Right forelimb (tissue), 1 donor: Measurements from ENCODE around the gene GDF7.

ENCODE experiments used
- DNase-seq: peaks from one replicate; pipeline ENCODE4 v3.0.0-alpha.2; 2018

GDF7 gene

DNA sequence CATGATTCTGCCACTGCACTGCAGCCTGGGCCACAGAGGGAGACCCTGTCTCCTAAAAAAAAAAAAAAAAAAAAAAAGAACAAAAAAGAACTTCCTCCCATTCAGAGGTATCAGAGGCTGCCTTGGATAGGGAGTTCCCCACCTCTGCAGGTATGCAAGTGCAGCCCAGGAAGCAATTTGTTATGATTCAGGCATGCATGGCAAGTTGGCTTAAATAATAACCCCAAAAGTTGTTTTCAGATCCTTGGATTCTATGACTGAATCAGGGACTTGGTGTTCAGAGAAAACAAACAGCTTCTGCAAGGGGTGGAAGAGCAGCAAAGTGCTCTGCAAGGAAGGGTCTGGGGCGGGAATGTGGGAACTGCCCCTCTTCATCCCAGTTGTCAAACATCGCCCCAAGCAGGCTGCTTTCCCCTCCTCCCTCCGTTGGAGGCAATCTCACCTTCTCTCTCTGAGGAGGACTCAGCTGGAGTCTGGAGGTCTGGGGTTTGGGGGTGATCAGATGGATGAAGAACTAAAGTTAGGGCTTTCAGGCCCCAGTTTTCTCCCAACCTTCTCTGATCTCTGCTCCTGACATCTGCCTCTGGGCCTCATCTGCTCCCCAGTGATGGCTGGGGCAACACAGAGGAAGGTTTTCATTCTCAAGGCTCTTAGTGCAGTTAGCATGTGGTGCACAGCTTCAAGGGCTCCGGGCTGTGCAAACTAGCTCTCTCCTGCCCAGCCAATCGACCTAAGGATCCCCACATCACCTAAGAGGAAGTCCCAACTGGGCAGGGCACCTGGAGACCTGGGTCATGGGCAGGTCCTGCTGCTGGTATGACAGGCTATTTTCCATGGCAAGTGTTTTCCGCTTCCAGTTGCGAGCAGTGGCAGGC is 3.5 kb upstream of the GDF7 start:
- no peak for DNase-seq

DNA sequence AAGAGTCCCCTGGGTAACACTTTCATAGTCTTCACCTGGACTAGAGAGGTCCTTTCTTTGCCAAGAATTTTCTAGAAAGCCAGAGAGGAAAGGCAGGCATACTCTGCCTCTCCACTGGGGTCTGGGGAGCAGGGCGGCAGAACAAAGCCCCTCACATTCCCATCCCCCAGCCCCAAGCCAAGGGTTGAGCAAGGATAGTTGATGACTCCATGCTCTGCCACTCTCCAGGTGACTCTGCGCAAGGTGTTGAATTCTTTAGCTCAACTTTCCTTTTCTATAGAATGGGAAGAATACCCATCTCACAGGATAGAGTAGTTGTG is 2.9 kb upstream of the GDF7 start:
- no peak for DNase-seq

DNA sequence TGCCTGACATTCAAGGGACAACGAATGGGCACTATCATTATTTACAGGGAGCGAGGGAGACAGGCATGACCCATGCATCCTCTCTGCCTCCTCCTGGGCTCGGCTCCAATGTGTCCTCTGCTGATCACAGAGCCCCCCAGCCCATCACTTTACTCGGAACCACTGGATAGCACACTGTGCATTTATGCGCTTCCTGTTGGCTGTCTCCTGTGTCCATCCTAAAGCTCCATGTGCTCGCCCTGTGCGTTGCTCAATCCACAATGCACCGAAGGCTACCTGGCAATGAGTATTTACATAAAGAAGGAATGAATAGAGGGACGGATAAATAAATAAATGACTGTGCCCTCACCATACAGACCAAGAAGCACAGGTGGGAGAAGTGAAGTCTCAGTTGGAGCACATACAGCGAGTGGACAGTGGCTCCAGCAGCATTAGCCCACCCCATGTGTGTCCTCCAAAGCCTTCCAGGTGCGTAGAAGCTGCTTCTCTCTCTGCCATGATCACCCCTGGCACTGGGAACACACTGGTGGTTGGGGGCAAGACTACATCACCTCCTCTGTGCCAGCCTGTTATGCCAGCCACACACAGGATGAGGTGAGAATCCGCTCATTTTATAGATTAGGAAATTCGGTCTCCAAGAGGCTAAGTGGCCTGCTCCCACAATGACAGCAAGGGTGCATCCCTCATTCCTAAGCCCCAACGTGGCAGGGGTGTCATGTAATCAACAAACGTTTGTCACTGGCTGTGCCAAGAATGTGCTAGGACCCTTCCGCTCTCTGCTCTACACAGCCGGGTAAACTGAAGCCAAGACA is 2.3 kb upstream of the GDF7 start:
- no peak for DNase-seq

DNA sequence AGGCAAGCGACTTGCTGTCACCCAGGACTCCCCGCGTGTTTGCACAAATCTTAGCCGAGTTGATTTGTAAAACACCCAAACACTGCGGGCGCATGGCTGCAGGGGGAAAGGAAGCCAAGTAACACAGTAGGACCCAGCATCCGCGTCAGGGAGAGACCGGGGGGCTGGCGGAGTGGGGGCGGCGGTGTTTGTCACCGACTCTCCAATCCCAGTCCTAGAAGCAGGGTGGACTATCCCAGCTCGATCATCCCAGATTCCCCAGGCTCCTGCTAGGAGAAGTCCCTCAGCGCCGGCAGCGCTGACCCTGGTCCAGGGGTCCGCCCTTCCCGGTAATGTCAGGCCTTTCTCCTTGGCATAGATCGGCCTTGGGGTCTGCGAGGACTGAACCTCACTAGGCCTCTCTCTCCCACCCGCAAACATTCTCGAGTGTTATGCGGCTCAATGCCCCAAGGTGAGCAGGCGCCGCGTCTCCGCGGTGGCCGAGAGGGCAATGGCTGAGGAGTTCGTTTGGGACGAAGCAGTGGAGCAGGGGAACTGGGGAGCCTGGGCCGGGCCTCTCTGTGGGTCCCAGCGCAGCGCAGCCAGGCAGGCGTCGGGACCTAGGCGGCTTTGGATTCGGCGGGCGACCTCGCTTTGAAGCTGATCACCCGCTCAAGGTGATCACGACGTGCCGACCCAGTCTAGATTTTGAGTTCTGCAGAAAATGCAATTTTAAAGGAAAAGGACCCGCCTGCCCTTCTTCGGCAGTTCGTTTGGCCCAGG is 1.5 kb upstream of the GDF7 start:
- no peak for DNase-seq

DNA sequence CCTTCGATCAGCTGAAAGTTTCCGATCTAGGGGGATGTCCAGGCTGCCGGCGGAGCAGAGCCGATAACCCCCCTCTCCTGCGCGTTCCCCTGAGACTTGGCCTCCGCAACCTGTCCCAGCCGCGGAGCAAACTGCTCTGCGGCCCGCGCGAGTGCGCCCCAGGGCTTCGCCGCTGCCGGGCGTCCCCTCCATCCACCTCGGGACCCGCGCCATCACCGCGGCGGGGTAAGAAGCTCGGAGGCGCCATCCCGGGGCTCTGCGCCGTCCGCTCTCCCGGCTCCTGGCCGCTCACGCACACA is 990 bp upstream of the GDF7 start:
- no peak for DNase-seq

DNA sequence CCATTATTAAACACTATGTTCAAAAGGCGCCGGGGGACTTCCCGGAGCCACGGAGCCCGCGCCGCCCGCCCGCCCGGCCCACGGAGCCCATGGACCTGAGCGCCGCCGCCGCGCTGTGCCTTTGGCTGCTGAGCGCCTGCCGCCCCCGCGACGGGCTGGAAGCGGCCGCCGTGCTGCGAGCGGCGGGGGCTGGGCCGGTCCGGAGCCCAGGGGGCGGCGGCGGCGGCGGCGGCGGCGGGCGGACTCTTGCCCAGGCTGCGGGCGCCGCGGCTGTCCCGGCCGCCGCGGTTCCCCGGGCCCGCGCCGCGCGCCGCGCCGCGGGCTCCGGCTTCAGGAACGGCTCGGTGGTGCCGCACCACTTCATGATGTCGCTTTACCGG is 197 bp downstream of the GDF7 start:
- DNase-seq = no peak

DNA sequence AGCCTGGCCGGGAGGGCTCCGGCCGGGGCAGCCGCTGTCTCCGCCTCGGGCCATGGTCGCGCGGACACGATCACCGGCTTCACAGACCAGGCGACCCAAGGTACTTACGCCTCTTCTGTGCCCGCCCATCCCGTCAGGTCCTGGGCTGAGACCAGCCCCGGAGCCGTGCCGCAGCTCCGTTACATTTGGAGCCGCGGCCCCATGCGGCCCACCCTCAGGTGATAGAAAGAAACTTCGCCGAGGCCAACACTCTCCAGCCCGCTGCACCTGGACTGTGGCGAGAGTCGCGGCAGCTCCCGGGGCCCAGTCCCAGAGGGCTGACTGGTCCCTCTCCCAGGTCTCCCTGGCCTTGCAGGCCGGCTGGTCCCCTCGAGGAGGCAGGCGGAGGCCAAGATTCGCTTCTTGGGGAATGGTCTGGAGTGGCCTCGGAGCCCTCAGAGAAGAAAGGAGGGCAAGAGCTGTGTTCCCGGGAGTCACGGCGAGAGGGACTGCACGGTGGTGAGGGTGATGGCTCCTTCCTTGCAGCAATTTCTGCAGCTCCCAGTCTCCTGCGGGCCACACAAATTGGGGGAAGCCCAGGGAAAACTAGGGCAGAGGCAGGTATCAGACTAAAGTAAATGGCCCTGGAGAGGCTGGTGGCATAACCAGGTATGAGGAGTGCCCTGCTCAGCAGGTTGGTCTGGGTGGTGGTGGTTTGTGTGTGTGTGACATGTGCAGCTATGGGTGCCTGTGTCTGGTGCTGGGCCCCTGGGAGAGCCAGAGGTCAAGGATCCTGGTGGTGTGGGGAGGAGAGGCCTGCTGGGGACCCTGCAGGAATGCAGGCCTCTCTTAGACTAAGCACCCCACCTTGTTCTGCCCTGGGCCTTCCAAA is 822 bp downstream of the GDF7 start:
- no peak for DNase-seq

DNA sequence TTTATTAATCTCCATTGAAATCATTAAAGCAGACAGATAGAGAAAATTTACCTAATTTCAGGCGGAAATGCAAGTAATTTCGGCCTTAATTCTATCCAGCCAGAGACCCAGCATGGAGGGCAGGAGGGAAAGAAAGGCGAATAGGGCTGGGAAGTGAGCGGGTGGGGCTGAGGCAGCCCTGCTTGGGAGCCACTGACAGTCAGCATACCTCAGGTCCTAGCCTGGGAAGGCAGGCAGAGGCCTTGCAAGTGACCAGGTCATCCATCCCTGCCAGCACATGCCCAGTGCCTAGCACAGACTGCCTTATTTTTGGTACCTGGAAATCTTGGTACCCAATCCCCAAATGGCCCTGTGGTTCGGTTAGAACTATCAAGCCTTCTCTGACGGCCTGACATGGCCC is 1.5 kb downstream of the GDF7 start:
- DNase-seq = no peak

DNA sequence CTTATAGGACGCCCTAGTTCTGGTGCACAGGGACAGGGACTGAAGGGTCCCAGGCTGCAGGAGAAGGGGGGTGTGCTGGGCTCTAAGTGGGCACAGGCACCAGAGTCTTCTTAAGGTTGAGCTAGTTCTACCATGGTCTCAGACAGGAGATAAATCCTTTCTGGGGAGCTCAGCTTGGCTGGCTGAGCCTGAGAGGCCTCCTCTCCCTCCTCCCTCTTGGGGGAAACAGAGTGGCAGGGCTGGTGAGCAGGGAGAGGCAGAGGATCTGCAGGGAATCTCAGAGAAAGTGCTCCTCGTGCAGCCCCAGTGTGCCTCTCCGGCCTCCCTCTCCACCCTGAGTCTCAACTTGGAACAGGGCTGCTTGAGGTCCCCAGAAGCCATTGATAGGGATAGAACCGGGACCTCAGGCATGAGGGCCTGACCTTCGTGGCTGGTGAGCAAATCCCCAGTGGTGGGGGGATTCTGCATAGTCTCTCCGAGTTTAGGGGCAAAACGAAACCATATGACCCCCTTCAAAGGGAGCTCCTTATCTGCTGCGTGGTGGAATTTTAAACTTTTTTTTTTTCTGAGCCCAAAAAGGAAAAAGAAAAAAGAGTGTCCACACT is 2.0 kb downstream of the GDF7 start:
- DNase-seq = no peak

DNA sequence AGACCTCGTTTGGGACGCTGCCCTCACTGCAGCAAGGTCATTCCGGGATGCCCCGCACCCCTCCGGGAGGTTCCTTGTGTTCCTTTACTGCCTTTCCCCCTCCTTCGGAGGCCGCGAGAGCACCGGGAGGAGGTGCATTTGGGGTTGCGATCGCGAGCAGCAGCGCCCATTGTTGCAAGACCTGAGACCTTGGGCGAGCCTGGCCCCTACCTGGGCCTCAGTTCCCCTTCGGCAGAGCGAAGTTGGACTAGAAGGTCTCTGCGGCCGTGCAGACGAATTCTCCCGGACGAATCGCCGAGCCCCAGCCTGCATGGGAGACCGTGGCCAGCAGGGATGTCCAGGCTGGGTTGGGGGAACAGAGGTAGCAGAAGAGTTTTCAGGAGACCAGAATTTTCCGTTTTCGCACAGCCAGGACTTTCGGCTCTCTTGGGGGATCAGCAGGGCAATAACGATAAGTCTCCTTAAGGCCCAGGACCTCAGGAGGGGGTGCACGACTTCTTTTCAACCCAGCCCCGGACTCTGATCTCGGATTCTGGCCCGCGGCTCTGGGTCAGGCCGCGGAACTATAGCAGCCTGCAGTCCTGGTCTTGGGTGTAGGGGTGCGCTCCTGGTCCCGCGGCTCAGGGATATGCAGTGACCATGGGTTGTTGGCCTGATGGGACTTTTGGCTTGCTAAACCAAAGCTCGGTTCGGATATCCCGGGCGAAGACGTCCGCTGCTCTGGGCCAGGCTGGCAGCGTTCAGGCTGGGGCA is 2.8 kb downstream of the GDF7 start:
- DNase-seq = no peak

DNA sequence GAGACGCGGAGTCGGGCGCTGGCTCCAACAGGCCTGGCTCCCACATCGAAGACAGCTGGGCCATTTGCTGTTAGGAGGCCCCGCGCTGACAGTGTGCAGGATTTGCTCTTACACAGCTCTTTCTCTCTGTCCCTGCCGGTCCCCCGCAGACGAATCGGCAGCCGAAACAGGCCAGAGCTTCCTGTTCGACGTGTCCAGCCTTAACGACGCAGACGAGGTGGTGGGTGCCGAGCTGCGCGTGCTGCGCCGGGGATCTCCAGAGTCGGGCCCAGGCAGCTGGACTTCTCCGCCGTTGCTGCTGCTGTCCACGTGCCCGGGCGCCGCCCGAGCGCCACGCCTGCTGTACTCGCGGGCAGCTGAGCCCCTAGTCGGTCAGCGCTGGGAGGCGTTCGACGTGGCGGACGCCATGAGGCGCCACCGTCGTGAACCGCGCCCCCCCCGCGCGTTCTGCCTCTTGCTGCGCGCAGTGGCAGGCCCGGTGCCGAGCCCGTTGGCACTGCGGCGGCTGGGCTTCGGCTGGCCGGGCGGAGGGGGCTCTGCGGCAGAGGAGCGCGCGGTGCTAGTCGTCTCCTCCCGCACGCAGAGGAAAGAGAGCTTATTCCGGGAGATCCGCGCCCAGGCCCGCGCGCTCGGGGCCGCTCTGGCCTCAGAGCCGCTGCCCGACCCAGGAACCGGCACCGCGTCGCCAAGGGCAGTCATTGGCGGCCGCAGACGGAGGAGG is 3.5 kb downstream of the GDF7 start:
- no peak for DNase-seq

DNA sequence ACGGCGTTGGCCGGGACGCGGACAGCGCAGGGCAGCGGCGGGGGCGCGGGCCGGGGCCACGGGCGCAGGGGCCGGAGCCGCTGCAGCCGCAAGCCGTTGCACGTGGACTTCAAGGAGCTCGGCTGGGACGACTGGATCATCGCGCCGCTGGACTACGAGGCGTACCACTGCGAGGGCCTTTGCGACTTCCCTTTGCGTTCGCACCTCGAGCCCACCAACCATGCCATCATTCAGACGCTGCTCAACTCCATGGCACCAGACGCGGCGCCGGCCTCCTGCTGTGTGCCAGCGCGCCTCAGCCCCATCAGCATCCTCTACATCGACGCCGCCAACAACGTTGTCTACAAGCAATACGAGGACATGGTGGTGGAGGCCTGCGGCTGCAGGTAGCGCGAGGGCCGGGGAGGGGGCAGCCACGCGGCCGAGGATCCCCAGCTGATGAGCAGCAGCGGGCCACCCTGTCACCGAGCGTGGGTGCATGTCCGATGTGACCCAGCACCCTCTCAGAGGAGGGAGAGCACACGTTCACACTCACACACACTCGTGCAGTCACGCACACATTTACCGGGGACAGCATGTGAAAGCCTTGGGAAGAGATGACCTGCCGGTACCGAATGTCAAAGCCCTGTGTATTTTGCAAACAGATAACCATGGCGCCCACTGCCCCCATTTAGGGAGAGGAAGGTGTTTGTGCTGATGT is 4.2 kb downstream of the GDF7 start:
- DNase-seq = no peak

DNA sequence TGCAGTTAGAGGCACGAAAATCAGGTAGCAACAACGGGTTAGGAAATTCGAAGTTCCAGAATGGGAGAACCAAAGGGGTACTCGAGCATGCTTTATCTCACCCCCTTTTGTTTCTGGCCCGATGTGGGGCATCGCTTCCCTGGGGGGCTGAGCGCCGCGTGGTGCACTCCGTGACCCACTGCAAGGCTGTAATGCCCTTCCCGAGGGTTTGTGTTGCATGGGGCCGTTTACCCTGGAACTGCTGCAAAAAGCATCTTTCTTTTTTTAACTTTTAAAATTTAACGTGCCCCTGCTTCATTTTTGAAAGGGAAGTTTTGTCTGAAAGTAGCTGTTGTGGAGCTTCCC is 4.8 kb downstream of the GDF7 start:
- no peak for DNase-seq

DNA sequence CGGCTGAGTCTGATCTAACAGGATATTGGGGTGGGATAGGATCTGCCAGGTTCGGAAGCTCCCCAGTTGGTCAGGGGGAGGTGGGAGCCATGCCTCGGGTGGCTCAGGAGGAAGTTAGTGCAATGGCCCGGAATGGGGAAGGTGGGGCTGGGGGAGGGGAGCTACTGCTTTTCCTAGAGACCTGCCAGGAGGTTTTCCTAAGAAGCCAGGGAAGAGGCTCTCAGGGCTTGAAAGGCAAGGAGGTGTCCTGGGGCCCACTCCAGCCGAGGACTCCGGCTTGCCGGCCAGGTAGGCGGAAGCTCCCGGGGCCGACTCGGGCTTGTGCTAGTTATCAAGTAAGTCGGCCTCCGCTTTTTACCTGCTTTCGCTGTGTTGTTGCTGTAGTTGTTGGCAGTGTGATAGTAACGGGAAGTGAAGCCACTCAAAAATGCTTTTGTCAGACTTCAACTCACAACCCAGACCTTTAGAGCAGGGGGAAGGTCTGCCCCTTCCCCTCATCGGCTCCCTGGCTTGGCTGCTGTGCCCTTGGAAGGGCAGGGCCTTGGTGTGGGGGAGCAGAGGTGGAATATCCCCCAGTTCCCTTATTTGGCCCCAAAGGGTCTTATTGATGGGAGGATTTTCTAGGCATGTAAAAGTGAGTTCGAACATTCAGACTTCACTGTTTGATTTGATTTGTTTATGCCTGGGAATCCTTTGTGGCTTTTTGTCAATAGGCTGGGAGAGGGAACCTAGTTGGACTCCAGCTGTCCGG is 5.4 kb downstream of the GDF7 start:
- DNase-seq = no peak

DNA sequence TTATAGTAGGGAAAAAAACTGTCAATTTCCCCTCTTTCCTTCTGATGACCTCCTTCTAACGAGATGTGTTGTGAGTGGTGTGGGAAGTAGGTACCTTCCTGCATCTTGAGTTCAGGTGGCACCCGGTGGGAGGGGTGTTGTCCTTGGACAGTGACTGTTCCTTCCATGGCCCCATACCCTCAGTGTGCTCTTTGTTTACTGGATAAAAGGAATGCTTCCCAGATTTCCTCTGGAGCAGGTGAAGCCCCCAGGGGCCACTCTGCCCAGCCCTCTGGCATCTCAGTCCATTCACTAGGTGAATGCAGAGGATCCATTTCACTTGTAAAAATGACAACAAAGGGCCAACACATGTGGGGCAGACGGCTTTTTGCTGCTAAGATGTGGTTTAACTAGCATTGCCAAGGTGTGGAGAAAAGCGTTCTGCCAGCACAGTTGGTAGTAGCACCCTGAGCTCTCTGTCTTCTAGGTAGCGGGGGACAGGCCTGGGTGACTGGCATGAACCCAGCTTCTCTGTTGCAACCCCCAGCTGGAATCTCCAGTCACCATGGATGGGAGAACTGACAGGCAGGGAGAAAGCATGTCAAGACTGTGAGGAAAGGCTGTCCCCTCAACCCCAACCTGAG is 6.9 kb downstream of the GDF7 start:
- no peak for DNase-seq

DNA sequence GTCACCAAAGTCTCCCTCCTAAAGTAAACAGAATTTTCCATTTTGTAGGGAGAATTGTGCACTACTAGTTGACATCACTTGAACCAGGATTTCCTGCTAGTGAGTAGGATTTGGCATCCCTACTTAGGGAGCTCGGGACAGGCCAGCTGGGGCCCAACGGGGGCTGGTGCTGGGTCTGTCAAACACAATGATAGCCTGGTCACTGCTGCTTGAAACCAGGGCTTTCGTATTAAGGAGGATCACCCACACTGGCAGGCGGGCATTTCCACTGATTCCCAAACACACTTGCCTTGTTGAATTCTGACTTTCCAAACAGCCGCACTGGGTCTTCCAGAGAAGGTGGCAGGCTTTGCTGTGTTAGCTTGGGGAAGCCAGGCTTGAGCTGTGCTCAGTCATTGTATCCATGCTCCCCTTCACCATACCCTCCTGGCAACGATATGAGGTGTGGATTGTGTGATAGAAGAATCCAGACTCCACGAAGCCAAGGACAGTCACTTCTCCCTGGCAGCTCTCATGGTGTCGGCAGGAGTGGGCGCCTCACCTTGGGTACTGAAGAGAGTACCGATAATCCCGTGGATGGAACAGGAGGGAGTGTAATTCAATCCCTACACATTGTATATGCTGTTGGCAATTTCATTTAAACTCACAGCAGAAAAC is 7.5 kb downstream of the GDF7 start:
- DNase-seq = no peak

DNA sequence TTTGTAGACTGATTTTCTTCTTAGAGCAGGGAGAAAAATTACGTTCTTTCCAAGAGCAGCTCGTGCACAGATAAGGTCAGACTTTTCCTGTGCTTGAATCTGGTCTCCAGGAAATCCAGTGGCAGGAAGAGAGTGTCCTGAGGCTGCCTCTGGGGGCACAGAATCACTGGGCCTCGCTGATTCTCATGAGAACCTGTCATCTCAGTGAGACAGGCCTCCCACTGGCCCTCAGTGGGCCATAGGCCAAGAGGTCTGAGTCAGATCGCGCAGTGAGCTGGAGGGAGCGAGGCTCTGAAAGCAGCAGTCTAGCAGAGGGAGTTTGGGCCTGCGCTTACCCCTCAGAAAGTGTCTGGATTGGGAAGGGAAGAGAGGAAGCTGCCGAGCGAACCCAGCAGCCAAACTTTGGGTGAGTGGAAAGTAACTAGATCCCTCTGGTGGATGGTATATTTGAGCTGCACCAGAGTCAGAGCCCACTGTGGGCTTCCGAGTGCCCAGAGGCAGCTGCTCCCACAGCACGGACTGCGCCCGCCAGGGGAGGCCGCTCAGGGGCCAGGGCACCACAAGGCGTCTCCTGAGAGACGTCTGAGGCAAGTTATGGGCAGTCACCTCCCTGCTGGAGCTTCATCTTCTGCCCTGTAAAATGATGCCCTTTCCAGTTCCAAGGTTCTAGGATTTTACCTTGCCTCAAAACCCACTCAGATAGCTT is 8.2 kb downstream of the GDF7 start:
- DNase-seq = no peak
